Skeletal muscle cell (primary cell): Measurements from ENCODE around the gene MRPL32.
"Not testable (repeated sequence)": the region's sequence is repeated elsewhere in the genome, so short reads cannot be mapped to it uniquely, and the experiment has no call there.

Source experiments
- DNase-seq: peaks from one replicate; pipeline ENCODE4 v3.0.0-alpha.2; 2010; ENCODE audit warnings: low read depth
- H3K4me3 ChIP-seq: 2 replicates; pipeline ENCODE4 v1.5.1; 2011; ENCODE audit warnings: low read depth, mild to moderate bottlenecking, control low read depth, low read length, moderate library complexity

The MRPL32 gene

GRCh38 chr7:42931834-42932651, at the start of gene MRPL32, which contains the start of gene PSMA2:
TSS of gene MRPL32 (plus strand) at chr7:42932376. CDS start at chr7:42932387, 11 bp downstream.
TSS of gene PSMA2 (minus strand) at chr7:42932174. CDS start at chr7:42932158, 16 bp downstream.
- H3K4me3 ChIP-seq = peak within 1 kb of the TSS; percentile 99
- DNase-seq = peak; percentile 89

GRCh38 chr7:42883950-42884349, 48.2 kb upstream of the MRPL32 start:
- DNase-seq = no peak
- H3K4me3 ChIP-seq = no peak overlapping the region

- not testable (repeated sequence) for H3K4me3 ChIP-seq, DNase-seq
These were observed 47.0 kb upstream of the MRPL32 start for GRCh38 chr7:42885183-42885582.

- H3K4me3 ChIP-seq = no peak overlapping the region
- DNase-seq = no peak
These were observed 46.0 kb upstream of the MRPL32 start for GRCh38 chr7:42886129-42886528.

GRCh38 chr7:42886893-42887505, 45.2 kb upstream of the MRPL32 start:
- no peak for DNase-seq
- no peak overlapping the region for H3K4me3 ChIP-seq

GRCh38 chr7:42893346-42894240, 38.6 kb upstream of the MRPL32 start:
- no peak overlapping the region for H3K4me3 ChIP-seq
- DNase-seq = no peak

- no peak overlapping the region for H3K4me3 ChIP-seq
- DNase-seq = no peak
These were observed 31.3 kb upstream of the MRPL32 start for GRCh38 chr7:42900842-42901241.

GRCh38 chr7:42902331-42902730, 29.8 kb upstream of the MRPL32 start:
- H3K4me3 ChIP-seq = no peak overlapping the region

GRCh38 chr7:42906181-42906580, 26.0 kb upstream of the MRPL32 start:
- no peak overlapping the region for H3K4me3 ChIP-seq
- no peak for DNase-seq

More at GRCh38 chr7:42902331-42902730, 29.8 kb upstream of the MRPL32 start:
- no peak for DNase-seq

- H3K4me3 ChIP-seq = no peak overlapping the region
- no peak for DNase-seq
These were observed 24.9 kb upstream of the MRPL32 start for GRCh38 chr7:42907316-42907715.

GRCh38 chr7:42910306-42910705, 21.9 kb upstream of the MRPL32 start:
- H3K4me3 ChIP-seq = no peak overlapping the region
- DNase-seq = no peak

GRCh38 chr7:42911454-42912447, 20.4 kb upstream of the MRPL32 start, which contains the start of gene C7orf25:
TSS of gene C7orf25 (minus strand) at chr7:42912070. CDS start at chr7:42910900, 1,170 bp downstream.
- H3K4me3 ChIP-seq = peak within 1 kb of the TSS; percentile 65
- DNase-seq = peak; percentile 77

- no peak for DNase-seq
- no peak overlapping the region for H3K4me3 ChIP-seq
These were observed 18.6 kb upstream of the MRPL32 start for GRCh38 chr7:42913591-42913990.

- no peak for DNase-seq
- no peak overlapping the region for H3K4me3 ChIP-seq
These were observed 18.2 kb upstream of the MRPL32 start for GRCh38 chr7:42914009-42914408.

GRCh38 chr7:42914421-42915045, 17.6 kb upstream of the MRPL32 start:
- H3K4me3 ChIP-seq = no peak overlapping the region
- DNase-seq = no peak

GRCh38 chr7:42915356-42915755, 16.8 kb upstream of the MRPL32 start:
- no peak overlapping the region for H3K4me3 ChIP-seq
- DNase-seq = no peak

GRCh38 chr7:42922017-42922753, 10.0 kb upstream of the MRPL32 start:
- no peak for DNase-seq
- no peak overlapping the region for H3K4me3 ChIP-seq
